SK-MEL-5 (cell line): ENCODE data around the gene WASF1. TPM values are rescaled to one million over a fixed set of nuclear protein-coding genes. Genes with fewer than 3 reads are reported as not detected.
A peak's percentile ranks its signal among the peaks of the same experiment; 100 is the strongest.
"Not testable (repeated sequence)": the region's sequence is repeated elsewhere in the genome, so short reads cannot be mapped to it uniquely, and the experiment has no call there.

Experiments
- DNase-seq: peaks from one replicate; pipeline ENCODE4 v3.0.0-alpha.2; 2016; ENCODE audit warnings: low read depth, low spot score
- in situ Hi-C: cut with HindIII; loops from 2 replicates; pipeline ENCODE4 v1.10.0; 2016; ENCODE audit warnings: low sequenced_read_pairs, high pct_unique_total_duplicates, low pct_unique_long_range_greater_than_20kb
- total RNA-seq: library from RNA; depleted of rRNA; stranded (reverse); fragments of >200 nt; shearing (Covaris generic); gene quantifications from 2 replicates; pipeline ENCODE4 v1.2.3, GENCODE V29; 2014

WASF1 gene
- total RNA-seq, 1 experiment from 2014 or later: 3.7 TPM

- DNase-seq: no peak
- in situ Hi-C loops: no loop called here
Measured at GRCh38 chr6:110181131-110182030, 1.9 kb upstream of the WASF1 start.

GRCh38 chr6:110180228-110181008 is 948 bp upstream of the WASF1 start, which contains the start of gene CDC40:
TSS of gene CDC40 (plus strand) at chr6:110180427. CDS start at chr6:110180445, 18 bp downstream.
- in situ Hi-C loops: no loop called here
- DNase-seq: no peak

- peak; percentile 72 for DNase-seq
- in situ Hi-C loops: no loop called here
Measured at GRCh38 chr6:110178626-110179405, 654 bp downstream of the WASF1 start.

- DNase-seq: peak; percentile 57
- in situ Hi-C loops: no loop called here
Measured at GRCh38 chr6:110173506-110174132, 5.9 kb downstream of the WASF1 start.

GRCh38 chr6:110170081-110170480 is 9.4 kb downstream of the WASF1 start:
- no peak for DNase-seq
- in situ Hi-C loops: no loop called here

GRCh38 chr6:110158479-110158878 is 21.0 kb downstream of the WASF1 start:
- DNase-seq: no peak
- in situ Hi-C loops: no loop called here

GRCh38 chr6:110147870-110148269 is 31.6 kb downstream of the WASF1 start:
- in situ Hi-C loops: no loop called here
- DNase-seq: no peak

GRCh38 chr6:110140650-110141049 is 38.8 kb downstream of the WASF1 start:
- DNase-seq: no peak
- in situ Hi-C loops: no loop called here

GRCh38 chr6:110139052-110139451 is 40.4 kb downstream of the WASF1 start:
- in situ Hi-C loops: no loop called here
- DNase-seq: no peak

- in situ Hi-C loops: no loop called here
- no peak for DNase-seq
Measured at GRCh38 chr6:110137924-110138887, 41.3 kb downstream of the WASF1 start.

GRCh38 chr6:110130362-110130761 is 49.1 kb downstream of the WASF1 start:
- in situ Hi-C loops: no loop called here
- no peak for DNase-seq

GRCh38 chr6:110128418-110128817 is 51.1 kb downstream of the WASF1 start:
- DNase-seq: no peak
- in situ Hi-C loops: no loop called here

GRCh38 chr6:110125361-110125760 is 54.1 kb downstream of the WASF1 start:
- in situ Hi-C loops: no loop called here
- DNase-seq: no peak

- DNase-seq: not testable (repeated sequence)
Measured at GRCh38 chr6:110121655-110122054, 57.8 kb downstream of the WASF1 start.

GRCh38 chr6:110116258-110116657 is 63.2 kb downstream of the WASF1 start:
- in situ Hi-C loops: no loop called here

More at GRCh38 chr6:110121655-110122054, 57.8 kb downstream of the WASF1 start:
- in situ Hi-C loops: not testable (repeated sequence)

GRCh38 chr6:110114004-110114403 is 65.5 kb downstream of the WASF1 start:
- no peak for DNase-seq
- in situ Hi-C loops: no loop called here

More at GRCh38 chr6:110116258-110116657, 63.2 kb downstream of the WASF1 start:
- no peak for DNase-seq
